HG03039 (cell line): Measurements from ENCODE around the gene SDK1.
"Not testable (repeated sequence)": the region's sequence is repeated elsewhere in the genome, so short reads cannot be mapped to it uniquely, and the experiment has no call there.

Experiments used
- ATAC-seq: cut with Tn5 transposase; IDR thresholded peaks from one replicate; pipeline ENCODE4 v1.9.1; 2021; ENCODE audit warnings: mild to moderate bottlenecking, moderate library complexity; ENCODE audit not compliant: unreplicated experiment

The SDK1 gene

DNA sequence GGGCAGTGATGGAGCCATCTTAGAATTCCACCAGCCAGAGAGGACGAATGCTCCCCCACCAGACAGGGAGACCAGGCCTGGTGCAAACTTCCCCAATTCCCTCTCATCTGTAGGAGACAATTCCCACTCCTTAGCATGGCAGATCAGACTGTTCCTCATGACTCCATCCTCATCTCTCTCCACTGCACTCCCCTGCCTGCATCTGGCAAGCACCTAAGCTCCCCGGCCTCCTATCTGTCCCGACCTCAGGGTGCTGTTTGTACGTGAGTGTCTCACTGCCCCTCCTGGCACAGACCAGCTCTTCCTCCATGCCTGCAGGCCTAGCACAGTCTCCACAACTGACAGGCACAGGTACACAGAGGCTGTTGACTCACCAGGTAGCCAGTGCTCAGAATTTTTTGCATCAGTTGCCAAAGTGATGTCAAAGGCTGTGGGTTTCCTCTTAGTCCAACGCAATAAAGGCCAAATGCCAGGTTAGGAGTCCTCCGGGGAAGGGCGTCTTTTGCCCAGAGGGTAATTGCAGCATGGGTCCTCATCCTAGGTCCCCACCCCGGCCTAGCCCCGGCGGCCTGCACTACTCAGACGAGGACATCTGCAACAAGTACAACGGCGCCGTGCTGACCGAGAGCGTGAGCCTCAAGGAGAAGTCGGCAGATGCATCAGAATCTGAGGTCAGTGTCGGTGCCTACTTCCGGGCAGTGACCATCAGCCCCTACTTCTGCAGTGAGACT is 944.2 kb downstream of the SDK1 start:
- no peak for ATAC-seq

- ATAC-seq: no peak
Observed at GRCh38 chr7:4245866-4246470, 944.9 kb downstream of the SDK1 start.

- ATAC-seq: no peak
Observed at GRCh38 chr7:4246536-4246935, 945.5 kb downstream of the SDK1 start.

DNA sequence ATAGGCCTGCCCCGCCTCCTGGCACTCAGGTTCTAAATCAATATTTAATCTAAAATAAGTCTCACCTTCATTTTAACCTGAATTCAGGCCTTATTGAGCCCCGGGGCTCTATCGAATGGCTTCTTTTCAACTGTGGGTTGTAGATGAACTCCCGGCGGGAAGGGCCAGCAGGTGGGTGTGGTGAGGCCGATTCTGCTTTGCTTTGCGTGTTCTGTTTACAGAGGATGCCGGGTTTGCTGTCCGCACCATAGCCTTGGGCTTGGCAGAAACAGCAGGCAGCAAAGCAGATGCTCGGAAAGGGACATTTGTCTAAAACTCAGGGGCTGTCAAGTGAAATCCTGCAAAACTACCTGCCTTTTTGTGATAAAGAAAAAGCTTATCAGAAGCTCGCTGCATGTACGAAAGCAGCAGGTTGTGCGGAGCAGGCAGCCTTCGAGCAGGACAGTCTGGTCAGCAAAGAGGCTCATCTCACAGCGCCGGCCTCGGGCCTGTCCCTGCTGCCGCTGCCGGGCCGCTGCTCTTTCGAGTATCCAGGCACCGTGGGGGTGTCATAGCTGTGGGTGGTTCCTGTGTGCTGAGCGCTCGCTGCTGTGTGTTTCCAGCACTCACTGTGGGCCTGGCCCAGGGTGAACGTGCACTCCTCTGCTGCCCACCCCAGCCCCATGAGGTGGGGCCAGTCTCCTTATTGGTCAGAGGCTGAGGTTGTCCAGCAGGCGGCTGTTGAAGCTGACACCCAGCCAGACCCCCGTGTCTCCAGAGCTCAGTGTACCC is 946.2 kb downstream of the SDK1 start:
- no peak for ATAC-seq

DNA sequence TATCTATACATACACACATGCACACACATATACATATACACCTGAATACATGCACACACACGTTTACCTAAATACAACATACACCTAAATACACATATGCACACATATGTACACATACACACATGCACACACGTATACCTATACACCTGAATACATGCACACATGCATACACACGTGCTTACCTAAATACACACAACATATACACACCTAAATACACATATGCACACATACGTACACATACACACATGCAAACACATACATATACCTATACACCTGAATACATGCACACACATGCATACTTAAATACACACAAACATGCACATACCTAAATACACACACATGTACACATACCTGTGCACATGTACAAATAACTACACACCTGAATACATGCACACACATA is 947.2 kb downstream of the SDK1 start:
- no peak for ATAC-seq

- no peak for ATAC-seq
Observed at GRCh38 chr7:4249241-4249640, 948.2 kb downstream of the SDK1 start.

DNA sequence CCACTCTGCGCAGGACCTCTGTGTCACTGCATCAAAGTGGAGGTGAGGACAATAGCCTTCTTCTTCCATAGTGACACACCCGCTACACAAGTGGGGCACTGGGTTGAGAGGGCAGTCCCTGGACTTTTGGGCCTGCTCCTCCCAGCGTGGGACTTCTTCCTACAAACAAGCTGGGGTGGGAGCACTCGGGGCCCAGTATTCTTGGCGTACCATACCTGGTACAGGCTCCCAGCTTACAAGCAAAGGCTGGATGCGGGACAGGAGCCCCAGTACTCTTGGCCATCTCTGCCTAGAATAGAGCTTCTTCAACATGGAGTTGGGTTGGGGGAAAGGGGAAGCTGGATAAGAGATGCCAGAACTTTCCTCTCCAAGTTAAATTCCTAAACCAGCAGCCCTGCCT is 954.3 kb downstream of the SDK1 start:
- no peak for ATAC-seq

DNA sequence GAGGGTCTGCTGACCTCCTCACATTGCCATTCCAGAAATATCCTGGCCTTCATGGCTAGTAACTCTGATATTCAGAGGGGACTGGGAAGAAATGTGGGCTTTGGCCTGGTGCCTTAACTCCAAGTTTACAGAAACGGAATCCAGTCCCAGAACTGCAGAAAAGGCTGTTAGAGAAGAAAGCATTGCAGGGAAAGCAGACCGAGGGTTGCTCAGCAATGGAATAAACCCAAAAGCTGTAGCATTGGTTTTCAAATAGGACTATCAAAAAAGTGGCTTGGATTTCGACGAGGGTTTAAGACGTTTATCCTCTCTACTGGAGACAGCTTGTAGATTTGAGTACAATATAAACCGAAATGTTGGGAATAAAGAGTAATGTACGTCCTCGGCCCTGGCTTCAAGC is 955.2 kb downstream of the SDK1 start:
- no peak for ATAC-seq

DNA sequence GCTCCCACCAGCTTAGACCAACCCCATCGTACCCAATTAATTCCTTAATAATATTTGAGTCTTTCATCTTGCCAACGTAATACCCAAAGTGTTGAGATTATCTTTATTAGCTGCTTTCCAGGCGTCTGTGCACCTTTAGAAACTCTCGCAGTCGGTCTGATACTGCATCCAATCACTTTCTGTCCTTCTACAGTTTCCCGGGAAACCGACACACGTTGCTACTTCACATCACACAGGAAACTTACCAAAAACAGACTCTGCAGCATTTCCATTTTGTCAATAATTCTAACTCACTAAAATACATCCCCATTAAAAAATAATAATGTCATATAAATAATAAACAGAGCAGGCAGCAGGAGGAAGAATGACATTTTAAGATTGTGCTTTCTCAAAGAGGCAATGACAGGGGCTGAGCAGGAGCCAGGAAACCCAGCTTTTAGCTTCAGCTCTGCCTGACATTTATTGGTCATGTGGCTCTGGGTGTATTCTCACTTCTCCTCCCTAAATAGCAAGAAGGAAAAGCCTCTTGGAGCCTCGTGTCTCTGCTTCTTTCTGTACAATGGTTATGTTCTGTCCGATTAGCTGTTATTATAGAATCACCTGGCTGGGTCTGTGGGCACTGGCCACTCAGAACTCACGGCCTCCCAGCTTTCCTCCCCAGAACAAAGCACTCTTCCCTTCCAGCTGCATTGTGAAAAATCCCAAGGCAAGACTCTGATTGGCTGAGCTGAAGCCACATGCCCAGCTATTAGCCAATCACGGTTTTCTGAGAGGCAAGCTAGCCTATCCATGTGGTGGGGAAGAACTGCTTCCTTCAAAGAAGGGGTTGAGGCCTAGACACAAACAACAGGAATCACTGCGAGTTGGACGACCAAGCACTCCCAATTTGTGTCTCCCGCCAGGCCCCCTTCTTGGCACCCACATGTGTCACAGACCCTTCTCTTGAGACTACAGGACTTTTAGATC is 956.4 kb downstream of the SDK1 start:
- no peak for ATAC-seq

GRCh38 chr7:4260116-4260515 is 959.1 kb downstream of the SDK1 start:
- ATAC-seq: not testable (repeated sequence)

DNA sequence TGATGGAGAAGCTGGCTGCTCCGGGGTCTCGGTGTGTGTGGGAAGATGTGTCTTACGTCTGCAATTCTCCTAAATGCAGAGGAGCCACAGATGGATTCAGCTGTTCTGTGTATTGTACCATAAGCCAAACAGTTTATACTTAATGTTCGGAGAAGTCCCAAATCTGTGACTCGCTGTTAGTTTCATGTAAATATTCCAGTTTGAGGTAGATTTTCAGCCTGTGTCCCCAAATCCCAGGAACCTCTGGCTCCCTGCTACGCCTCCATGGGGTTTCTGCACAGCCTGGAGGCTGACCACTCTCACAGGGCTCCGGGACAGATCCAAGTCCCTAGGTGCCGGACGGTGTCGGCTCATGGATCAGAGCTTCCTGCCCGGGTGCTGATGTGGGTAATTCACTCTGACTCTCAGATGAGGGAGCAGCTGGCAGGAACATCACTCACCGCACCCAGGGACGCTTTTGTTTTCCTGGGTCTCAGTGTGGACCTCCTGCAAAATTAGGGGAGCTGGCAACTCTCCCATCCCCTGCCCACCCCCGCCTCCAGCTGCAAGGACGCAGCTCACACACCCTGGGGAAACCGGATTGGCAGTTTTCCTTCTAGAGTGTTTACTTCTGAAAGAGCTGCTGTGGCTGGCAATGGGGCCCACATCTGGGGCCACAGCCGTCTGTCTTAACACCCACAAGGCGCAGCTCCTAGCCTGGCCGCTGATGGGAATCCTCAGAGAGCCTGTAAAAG is 960.0 kb downstream of the SDK1 start:
- ATAC-seq: no peak

- ATAC-seq: no peak
Observed at GRCh38 chr7:4261601-4261960, 960.5 kb downstream of the SDK1 start.

DNA sequence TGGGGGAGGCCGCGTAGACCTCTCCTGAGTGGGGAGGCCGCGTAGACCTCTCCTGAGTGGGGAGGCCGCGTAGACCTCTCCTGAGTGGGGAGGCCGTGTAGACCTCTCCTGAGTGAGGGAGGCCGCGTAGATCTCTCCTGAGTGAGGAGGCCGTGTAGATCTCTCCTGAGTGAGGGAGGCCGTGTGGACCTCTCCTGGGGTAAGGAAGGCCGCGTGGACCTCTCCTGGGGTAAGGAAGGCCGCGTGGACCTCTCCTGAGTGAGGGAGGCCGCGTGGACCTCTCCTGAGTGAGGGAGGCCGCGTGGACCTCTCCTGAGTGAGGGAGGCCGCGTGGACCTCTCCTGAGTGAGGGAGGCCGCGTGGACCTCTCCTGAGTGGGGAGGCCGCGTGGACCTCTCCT is 963.2 kb downstream of the SDK1 start:
- not testable (repeated sequence) for ATAC-seq

DNA sequence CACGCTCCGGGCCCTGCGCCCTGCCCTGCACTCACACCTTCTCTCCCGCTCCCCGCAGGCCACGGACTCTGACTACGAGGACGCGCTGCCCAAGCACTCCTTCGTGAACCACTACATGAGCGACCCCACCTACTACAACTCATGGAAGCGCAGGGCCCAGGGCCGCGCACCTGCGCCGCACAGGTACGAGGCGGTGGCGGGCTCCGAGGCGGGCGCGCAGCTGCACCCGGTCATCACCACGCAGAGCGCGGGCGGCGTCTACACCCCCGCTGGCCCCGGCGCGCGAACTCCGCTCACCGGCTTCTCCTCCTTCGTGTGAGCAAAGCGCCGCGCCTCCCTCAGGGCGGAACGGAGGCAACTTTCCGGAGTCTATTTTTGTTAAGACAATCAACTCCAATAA is 964.0 kb downstream of the SDK1 start:
- ATAC-seq: no peak

DNA sequence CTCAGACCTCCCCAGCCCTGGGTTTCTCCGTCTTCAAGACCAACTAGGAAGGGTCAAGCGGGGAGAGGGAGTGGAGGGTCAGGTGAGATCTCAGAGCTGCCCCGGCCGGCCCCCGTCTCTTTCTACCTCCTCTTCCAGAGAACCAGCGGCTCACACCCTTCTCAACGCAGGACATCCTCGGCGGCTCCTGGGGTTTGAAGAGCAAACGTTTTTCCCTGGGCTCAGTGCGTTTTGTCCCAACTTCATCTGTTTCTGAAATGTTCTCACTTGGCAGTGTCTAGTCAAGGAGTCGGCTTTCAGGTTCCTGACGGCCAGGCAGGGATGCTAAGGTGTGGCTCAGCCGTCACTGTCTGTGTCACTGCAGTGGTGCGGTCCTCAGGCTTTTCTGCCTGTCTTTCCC is 964.6 kb downstream of the SDK1 start:
- ATAC-seq: no peak

DNA sequence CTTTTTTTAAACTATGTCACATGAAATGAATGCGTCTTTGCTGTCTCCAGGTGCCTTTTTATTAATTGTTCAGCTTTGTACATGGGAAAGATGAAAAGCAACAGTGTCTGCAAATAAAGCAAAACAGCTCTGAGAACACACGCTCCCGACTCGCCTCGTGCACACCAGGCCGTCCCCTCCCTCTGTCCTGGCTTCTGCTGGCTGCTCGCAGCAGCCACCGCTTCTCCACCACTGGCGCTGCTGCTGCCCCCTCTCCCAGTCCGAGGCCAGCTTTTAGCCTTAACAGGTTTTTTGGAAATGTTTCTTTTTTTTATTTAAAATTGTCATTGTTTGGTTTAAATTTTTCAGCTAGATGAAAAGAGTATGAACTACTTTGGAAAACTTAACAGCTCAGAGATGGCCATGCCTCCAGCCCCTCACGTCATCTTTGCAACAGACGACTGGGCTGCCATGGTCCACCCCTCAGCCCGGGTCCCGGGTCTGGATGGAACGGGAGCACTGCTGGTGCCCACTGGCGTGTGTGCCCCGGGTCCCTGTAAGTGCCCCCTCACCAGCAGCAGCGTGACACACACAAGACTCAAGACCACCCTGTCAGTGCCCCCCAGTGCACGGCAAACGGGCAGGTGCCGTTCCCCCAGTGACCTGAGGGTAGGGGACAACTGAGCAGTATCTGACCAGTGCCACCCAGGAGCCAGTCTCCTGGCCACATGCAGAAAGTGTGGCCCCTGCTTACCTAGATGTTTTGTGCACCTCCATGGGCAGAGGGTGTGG is 965.4 kb downstream of the SDK1 start:
- no peak for ATAC-seq

- ATAC-seq: no peak
Observed at GRCh38 chr7:4267341-4268039, 966.4 kb downstream of the SDK1 start.

DNA sequence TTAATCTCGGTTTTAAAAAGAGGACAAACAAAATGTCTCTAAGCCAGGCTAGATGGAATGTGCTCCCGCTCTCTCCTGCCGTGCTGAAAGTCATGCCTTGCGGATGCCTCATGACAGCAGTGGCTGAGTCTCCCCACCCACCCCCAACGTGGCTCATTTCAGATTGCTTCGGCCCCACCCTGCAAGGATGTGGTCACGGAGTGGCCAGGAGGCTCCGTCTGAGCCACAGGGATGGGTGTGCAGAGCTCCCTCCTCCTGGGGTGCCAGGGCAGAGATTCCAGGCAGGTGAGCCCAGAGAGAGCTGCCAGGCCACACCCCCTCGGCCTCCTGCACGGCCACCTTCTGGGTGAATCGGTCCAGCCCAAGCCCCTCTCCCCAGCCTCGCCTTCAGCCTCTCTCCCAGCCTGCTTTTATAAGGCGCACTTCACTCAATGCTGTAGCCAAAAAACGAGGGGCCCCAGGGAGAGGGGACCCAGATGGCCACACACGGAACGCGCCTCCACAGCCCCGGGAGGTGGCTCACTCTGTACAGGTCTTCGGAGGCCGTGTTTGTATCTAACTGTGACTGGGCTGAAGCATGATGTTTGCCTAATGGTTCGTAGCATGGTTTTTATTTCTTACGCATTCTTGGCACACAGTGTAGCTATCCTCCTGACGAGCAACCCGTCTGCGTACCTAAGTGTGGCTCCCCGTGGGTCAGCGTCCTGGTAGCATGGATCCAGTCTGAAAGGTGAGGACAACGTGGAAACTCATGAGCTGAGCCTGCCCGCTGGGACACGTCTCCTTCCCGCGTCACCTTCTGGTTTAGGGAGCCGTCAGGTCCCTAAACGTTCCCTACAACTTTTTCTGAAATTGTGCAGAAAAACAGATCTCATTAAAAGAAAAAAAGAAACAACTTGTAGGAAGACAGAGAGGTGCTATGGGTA is 967.3 kb downstream of the SDK1 start:
- ATAC-seq: no peak
